Body of pancreas (tissue), 4 donors: Measurements from ENCODE around the gene XCR1. TPM values are rescaled to one million over a fixed set of nuclear protein-coding genes. Genes with fewer than 3 reads are reported as not detected.

Experiments used
- ATAC-seq: fragments of 150-250 bp; one replicate; pipeline ENCODE4 v1.9.1; 2016
- DNase-seq, 4 donors: peaks; one replicate each; pipeline ENCODE4 v3.0.0-alpha.2; 2019
- H3K27ac ChIP-seq, 4 donors: fragments of 200-600 bp; sonication (generic); 1 replicate in 3 of 4; 2 replicates in 1 of 4; pipeline versions ENCODE4 v1.5.1 to v1.6.1; 2016 to 2019; ENCODE audit warnings: mild to moderate bottlenecking in 1 of 4, mixed read lengths in 1 of 4, moderate library complexity in 1 of 4
- H3K27me3 ChIP-seq, 2 donors: fragments of 200-600 bp; sonication (generic); one replicate each; pipeline ENCODE4 v1.6.0; 2016; ENCODE audit warnings: mild to moderate bottlenecking in 1 of 2
- H3K36me3 ChIP-seq, 2 donors: fragments of 200-600 bp; sonication (generic); replicated peaks in 1 of 2; 2 replicates each; pipeline ENCODE4 v1.5.1; 2016; ENCODE audit warnings: low read depth in 2 of 2; ENCODE audit not compliant: insufficient read depth in 1 of 2
- H3K4me1 ChIP-seq: fragments of 200-600 bp; sonication (generic); one replicate; pipeline ENCODE4 v1.6.0; 2016
- H3K4me3 ChIP-seq, 2 donors: fragments of 200-600 bp; sonication (generic); 1 replicate in 1 of 2; 2 replicates in 1 of 2; pipeline ENCODE4 v1.5.1; 2016 to 2019
- H3K9me3 ChIP-seq, 3 donors: fragments of 200-600 bp; sonication (generic); 1 replicate in 2 of 3; 2 replicates in 1 of 3; pipeline ENCODE4 v1.5.1; 2016
- POLR2A ChIP-seq, 3 donors: fragments of 450-650 bp; IDR thresholded peaks; one replicate each; pipeline ENCODE4 v1.6.1; 2016; ENCODE audit warnings: antibody characterized with exemption in 3 of 3, mild to moderate bottlenecking in 2 of 3
- WGBS, 2 donors: methylation state at CpG; one replicate each; pipeline ENCODE4 v1.1.5; 2017; 5-methylcytosine and 5-hydroxymethylcytosine counted together
- intact Hi-C: fragments of 100-400 bp; cut with DNase I; formaldehyde crosslinking; loops from one replicate; pipeline ENCODE4 v1.15.1; 2023
- total RNA-seq, 2 donors: library from RNA; depleted of rRNA; stranded (reverse); fragments of >200 nt; gene quantifications; one replicate each; pipeline ENCODE4 v1.1.0, GENCODE V29; 2016
- TF ChIP-seq, protein P1 (sequence below), 7 experiments: fragments of 450-650 bp in 4 of 7; fragments of 200-600 bp in 3 of 7; sonication (generic) in 3 of 7; IDR thresholded peaks; one replicate each; pipeline ENCODE4 v1.5.1; 2016 to 2019; ENCODE audit warnings: antibody characterized with exemption in 7 of 7

The XCR1 gene
- total RNA-seq, 2 donors from 2014 or later: not detected

DNA sequence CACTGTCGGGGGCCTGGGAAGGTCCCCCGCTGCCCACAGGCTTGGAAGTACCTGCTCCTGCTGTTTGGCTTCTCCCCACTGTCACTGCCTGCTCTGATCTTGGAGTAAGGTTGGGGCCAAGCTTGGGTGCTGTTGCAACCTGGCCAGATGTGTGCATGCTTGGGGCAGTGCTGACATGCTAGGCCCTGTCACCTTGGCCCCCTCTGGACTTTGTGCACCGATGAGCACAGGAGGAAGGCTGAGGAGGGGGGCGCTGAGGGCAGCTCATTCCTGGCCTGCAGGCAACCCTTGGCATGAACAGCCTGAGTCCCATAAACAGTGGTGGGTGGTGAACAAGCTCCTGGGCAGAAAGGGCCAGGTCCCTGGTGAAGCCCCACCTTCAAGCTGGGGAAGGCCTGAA, 4.0 kb upstream of the XCR1 start:
- Histone ChIP-seq H3K4me1 (no peaks in the 10 kb centered on the region), H3K4me3 (no peak overlapping the region), H3K9me3 (peaks cover 0 to 8% (median 0%) of the 10 kb centered on the region in 3 donors), H3K27me3 (no peaks in the 10 kb centered on the region), H3K36me3 (no peaks in the 10 kb centered on the region), H3K27ac (no peak overlapping the region)
- DNase-seq (no peak), ATAC-seq (no peak)
- intact Hi-C loops: no loop called here
- TF ChIP-seq, protein P1, sequence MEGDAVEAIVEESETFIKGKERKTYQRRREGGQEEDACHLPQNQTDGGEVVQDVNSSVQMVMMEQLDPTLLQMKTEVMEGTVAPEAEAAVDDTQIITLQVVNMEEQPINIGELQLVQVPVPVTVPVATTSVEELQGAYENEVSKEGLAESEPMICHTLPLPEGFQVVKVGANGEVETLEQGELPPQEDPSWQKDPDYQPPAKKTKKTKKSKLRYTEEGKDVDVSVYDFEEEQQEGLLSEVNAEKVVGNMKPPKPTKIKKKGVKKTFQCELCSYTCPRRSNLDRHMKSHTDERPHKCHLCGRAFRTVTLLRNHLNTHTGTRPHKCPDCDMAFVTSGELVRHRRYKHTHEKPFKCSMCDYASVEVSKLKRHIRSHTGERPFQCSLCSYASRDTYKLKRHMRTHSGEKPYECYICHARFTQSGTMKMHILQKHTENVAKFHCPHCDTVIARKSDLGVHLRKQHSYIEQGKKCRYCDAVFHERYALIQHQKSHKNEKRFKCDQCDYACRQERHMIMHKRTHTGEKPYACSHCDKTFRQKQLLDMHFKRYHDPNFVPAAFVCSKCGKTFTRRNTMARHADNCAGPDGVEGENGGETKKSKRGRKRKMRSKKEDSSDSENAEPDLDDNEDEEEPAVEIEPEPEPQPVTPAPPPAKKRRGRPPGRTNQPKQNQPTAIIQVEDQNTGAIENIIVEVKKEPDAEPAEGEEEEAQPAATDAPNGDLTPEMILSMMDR (IDR thresholded peaks at IDR 0.05): no peak
- TF ChIP-seq POLR2A (IDR thresholded peaks at IDR 0.05): no peak
- WGBS, 2 donors: 88% methylated on average over 4 of the region's 4 CpGs; no CpG with 5 or more reads in 1 of the 2 donors

DNA sequence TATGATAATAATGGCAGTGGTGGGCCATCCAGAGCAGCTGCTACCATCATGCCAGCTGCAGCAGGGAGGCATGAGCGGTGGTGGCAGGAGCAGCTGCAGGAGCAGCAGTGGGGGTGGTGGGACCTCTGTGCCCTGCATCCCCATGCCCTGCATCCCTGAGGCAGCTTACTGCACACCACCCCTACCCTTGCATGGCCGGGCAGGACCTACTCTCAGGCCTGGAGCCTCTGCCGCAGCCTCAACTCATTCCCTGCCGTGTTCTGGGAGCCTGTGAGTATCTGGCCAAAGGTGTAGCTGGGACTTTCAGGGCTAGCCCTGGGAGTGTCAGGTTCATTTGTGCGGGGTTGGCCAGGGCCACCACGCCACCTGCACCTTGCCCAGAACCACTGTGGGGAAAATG, 3.3 kb upstream of the XCR1 start:
- intact Hi-C loops: no loop called here
- no peak overlapping the region for H3K27ac ChIP-seq
- TF ChIP-seq, protein P1 (IDR thresholded peaks at IDR 0.05): no peak
- TF ChIP-seq POLR2A (IDR thresholded peaks at IDR 0.05): no peak
- DNase-seq (no peak), ATAC-seq (no peak)
- H3K4me3 ChIP-seq: no peak overlapping the region
- no peaks in the 10 kb centered on the region for H3K4me1 ChIP-seq
- H3K36me3 ChIP-seq: no peaks in the 10 kb centered on the region
- 89 to 100% methylated on average over 3 to 6 of the region's 6 CpGs for WGBS, 2 donors
- peaks cover 0 to 8% (median 0%) of the 10 kb centered on the region in 3 donors for H3K9me3 ChIP-seq
- H3K27me3 ChIP-seq: no peaks in the 10 kb centered on the region

GRCh38 chr3:46029953-46030543, 2.8 kb upstream of the XCR1 start:
- 45 to 83% methylated on average over 1 of the region's 1 CpG for WGBS, 2 donors
- ATAC-seq (no peak), DNase-seq (no peak)
- no peaks in the 10 kb centered on the region for H3K36me3 ChIP-seq
- peaks cover 0 to 8% (median 0%) of the 10 kb centered on the region in 3 donors for H3K9me3 ChIP-seq
- no peak for TF ChIP-seq POLR2A (IDR thresholded peaks at IDR 0.05)
- TF ChIP-seq, protein P1 (IDR thresholded peaks at IDR 0.05): no peak
- intact Hi-C loops: no loop called here
- no peaks in the 10 kb centered on the region for H3K27me3 ChIP-seq
- no peak overlapping the region for H3K27ac ChIP-seq
- no peak overlapping the region for H3K4me3 ChIP-seq
- H3K4me1 ChIP-seq: no peaks in the 10 kb centered on the region

DNA sequence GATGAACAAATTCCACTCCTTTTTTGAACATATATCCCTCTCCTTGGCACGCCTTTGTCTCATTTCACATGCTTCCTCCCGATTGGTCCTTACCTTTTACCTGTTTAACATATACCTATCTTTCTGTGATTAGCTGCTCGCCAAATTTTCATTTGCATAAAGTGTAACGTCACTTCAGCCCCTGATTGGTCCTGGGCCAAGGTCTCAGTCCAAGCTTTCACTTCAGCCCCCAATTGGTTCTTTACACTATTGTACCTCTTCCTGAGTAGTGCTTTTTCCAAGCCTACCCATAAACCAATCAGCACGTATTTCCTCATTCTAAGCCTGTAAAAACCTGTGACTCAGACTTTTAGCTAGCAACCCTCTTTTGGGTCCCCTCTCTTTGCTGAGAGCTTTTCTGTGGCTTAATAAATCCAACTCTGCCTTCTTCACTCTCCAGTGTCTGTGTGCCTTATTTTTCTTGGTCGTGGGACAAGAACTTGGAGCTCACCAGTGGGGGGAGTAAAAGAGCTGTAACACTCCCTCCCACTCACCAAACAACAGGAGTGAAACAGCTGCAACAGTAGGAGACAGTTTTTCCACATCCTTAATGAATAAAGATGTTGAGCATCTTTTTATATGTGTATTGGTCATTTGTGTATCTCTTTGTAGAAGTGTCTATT, 584 bp upstream of the XCR1 start:
- 72 to 73% methylated on average over 6 of the region's 6 CpGs for WGBS, 2 donors
- Histone ChIP-seq H3K4me3 (no peak overlapping the region), H3K36me3 (no peaks in the 10 kb centered on the region), H3K4me1 (no peaks in the 10 kb centered on the region), H3K27ac (no peak overlapping the region), H3K9me3 (peaks cover 0 to 8% (median 0%) of the 10 kb centered on the region in 3 donors), H3K27me3 (no peaks in the 10 kb centered on the region)
- DNase-seq (no peak), ATAC-seq (no peak)
- intact Hi-C loops: no loop called here
- TF ChIP-seq, protein P1 (IDR thresholded peaks at IDR 0.05): no peak
- TF ChIP-seq POLR2A (IDR thresholded peaks at IDR 0.05): no peak

DNA sequence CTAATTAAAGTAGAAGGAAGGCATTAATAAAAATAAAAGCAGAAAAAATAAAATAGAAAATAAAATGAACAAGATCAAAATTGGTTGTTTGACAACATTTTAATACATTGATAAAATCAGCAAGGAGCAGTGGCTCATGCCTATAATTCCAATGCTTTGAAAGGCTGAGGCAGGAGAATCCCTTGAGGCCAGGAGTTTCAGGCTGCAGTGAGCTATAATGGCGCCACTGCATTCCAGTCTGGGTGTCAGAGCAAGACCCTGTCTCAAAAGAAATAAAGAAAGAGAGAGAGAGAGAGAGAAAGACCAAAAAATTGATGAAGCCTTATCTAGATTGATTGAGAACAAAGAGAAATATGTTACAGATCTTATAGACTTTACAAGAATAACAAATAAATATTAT, 2.1 kb downstream of the XCR1 start:
- ATAC-seq: no peak
- H3K36me3 ChIP-seq: no peaks in the 10 kb centered on the region
- H3K9me3 ChIP-seq: peaks cover 0 to 8% (median 0%) of the 10 kb centered on the region in 3 donors
- TF ChIP-seq, protein P1 (IDR thresholded peaks at IDR 0.05): no peak
- no peak for TF ChIP-seq POLR2A (IDR thresholded peaks at IDR 0.05)
- no peak overlapping the region for H3K4me3 ChIP-seq
- 87 to 92% methylated on average over 1 of the region's 1 CpG for WGBS, 2 donors
- DNase-seq: no peak
- intact Hi-C loops: no loop called here
- H3K27me3 ChIP-seq: no peaks in the 10 kb centered on the region
- H3K4me1 ChIP-seq: no peaks in the 10 kb centered on the region
- no peak overlapping the region for H3K27ac ChIP-seq
